GM18526 (cell line): Measurements from ENCODE around the gene KAZN.

ENCODE experiments used
- POLR2A ChIP-seq: IDR thresholded peaks from 3 replicates; pipeline ENCODE4 v1.6.1; 2011; ENCODE audit not compliant: insufficient read length; ENCODE audit errors: extremely low read depth

KAZN gene

DNA sequence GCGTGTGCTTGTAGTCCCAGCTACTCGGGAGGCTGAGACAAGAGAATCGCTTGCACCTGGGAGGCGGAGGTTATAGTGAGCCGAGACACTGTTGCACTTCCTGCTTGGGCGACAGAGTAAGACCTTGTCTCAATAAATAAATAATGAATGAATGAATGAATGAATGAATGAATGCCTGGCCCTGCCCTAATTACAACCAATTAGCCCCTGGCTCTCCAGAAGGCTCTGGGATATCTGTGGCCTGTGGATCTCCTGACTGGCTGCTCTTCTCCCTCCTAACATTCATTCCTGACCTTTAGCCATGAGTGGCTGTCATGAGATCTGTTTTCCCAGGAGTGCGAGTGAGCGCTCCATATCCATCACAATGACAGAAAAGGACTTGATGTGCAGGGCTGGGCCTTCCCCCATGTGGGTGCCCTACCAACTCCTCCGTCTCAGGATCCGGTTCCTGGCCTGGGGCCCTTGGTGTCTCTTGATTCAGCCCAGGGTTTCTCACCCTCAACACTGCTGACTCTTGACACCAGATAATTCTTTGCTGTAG, 311.5 kb downstream of the KAZN start:
- no peak for TF ChIP-seq POLR2A

GRCh38 chr1:14910984-14911721, 312.7 kb downstream of the KAZN start:
- TF ChIP-seq POLR2A, result no peak

GRCh38 chr1:14912839-14913481, 314.5 kb downstream of the KAZN start:
- TF ChIP-seq POLR2A, result no peak

- TF ChIP-seq POLR2A, result no peak
These were observed 315.1 kb downstream of the KAZN start for GRCh38 chr1:14913482-14914177.

DNA sequence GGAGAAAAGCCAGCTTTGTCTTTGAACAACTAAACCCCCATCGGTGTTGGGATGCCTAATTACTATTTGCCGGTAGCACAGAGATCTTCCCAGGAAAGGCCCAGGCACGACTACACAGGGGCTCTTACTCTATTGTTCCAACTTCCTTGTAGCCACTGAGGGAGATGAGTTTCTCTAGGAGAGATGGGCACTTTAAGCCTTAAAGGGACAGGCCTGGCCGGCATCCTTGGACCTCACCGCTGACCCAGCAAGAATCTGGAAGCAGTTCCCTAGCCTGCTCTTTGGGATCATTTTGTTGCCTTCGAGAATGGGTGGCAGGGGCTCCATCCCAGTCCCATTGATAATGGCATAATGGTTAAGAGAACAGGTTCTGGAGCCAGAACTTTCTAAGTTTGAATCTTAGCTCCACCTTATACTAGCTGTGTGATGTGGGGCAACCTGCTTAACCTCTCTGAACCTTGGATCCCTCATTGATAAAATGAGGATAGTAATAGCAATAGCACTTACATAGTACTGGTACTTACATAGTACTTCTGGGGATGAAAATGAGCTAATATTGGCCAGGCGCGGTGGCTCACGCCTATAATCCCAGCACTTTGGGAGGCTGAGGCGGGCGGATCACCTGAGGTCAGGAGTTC, 316.0 kb downstream of the KAZN start:
- TF ChIP-seq POLR2A, result no peak

- TF ChIP-seq POLR2A, result no peak
These were observed 317.0 kb downstream of the KAZN start for GRCh38 chr1:14915356-14916054.

DNA sequence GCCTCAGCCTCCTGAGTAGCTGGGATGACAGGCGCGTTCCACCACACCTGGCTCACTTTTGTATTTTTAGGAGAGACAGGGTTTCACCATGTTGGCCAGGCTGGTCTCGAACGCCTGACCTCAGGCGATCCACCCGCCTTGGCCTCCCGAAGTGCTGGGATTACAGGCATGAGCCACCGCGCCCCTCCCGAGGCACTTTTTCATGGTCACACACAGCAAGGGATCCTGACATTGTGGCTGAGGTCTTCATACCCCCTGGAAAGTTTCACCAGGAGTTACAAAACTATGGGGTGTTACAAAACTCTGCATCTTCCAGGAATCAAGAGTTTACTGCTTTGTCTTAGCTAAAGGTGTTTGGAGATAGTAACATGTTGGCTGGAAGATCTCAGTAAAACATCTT, 320.8 kb downstream of the KAZN start:
- TF ChIP-seq POLR2A, result no peak

DNA sequence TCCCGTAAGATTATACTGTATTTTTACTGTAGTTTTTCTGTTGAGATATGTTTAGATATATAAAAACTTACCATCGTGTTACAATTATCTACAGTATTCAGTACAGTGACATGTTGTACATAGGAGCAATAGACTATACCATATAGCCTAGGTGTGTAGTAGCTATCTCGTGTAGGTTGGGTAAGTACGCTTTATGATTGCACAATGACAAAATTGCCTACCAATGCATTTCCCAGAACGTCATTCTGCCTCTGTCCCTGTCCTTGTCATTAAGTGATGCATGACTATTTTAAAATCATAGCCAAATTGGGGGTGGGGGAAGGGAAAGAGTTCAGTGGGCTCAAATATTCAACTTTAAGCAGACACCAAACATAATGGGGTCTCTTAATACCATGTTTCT, 321.3 kb downstream of the KAZN start:
- no peak for TF ChIP-seq POLR2A

DNA sequence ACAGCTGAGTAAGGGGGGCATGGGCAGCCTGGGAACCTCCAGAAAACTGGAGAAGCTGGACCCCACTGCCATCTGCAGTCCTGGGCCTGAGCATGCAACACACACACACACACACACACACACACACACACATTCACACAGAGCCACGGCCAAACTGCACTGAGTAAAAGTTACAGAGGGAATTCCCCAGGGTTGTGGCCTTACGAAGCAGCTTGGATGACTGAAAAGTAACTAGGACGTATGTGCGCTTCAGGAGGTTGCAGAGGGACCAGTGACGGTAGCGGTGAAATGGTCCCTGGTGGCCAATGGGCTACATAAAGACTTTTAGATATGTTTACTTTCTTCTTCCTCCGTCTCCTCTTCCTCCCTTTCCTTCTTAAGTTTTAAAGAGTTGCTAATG, 322.6 kb downstream of the KAZN start:
- no peak for TF ChIP-seq POLR2A

DNA sequence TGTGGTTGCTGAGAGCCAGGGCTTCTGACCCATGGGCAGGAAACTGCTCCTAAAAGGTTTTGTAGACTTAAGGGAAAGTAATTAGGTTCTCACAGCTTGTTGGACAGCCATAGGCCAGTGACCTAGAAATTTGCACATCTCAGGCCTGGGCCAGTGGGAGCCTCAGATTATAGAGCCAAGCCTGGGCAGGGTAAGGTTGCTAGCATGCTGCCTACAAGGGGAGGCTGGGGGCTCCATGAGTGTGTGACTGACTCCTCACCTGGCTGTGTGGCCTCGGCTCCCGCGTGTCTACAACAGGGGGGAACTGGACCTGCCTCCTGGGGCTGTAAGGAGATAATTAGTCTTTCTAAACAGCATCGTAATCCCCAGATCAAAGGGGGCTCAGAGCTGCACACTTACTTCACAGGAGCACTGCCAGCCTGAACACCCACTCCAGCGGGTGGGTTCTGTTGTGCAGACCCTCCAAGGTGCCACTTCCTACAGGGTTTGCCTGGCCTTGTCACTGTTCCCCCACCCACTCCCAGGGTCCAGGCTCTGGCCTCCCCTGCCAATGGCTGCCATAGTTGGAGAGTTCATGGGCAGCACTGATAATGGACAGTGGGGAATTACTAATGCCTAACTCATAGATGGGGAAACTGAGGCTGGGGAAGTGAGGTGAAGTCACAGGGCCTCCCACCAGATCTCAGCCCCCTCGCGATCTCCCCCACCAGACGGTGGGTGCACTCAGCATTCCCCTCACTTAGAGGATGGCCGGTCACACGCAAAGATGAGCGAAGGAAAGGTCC, 324.6 kb downstream of the KAZN start:
- TF ChIP-seq POLR2A, result no peak

DNA sequence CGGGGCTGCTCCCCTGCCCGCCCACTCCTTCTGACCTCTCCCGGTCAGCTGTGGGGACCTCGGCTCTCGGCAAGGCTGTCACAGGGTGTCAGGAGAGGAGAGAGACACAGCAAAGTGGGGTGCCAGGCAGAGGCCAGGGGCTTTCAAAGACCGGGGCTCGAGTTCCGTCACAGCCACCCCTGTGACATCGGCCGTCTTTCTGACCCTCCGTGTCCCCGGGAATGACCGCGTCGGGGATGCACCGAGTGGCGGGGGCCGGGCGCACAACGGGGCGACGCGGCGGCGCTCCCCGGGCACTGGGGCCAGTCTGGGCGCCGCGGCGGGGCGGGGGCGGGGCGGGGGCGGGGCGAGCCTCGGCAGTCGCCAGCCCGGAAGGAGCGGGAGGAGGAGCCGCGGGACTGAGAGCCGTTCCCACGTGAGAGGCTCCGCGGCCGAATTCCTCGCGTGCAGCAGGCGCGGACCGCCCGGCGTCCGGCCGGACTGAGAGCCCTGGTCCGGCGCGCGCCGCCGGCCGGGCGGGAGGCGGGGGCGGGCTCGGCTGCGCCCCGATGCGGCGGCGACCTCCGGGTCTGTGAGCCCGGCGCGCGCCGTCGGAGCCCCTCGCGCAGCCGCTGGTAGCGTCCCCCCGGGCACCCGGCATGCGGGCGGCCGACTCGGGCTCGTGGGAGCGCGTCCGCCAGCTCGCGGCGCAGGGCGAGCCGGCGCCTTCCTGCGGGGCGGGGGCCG, 325.4 kb downstream of the KAZN start:
- no peak for TF ChIP-seq POLR2A

- TF ChIP-seq POLR2A, result no peak
These were observed 326.2 kb downstream of the KAZN start for GRCh38 chr1:14924455-14925331.
